Uterus (tissue), 2 donors: ENCODE data around the gene AUH.

Experiments
- CTCF ChIP-seq, 4 experiments: fragments of 200-600 bp in 2 of 4; fragments of 450-650 bp in 2 of 4; sonication (generic) in 2 of 4; IDR thresholded peaks; one replicate each; pipeline ENCODE4 v1.5.1; 2016 to 2019; ENCODE audit warnings: antibody characterized with exemption in 4 of 4, mild to moderate bottlenecking in 2 of 4, moderate library complexity in 1 of 4
- POLR2A ChIP-seq, 2 donors: fragments of 450-650 bp; IDR thresholded peaks; one replicate each; pipeline ENCODE4 v1.6.1; 2016; ENCODE audit warnings: antibody characterized with exemption in 2 of 2, mild to moderate bottlenecking in 1 of 2, moderate library complexity in 1 of 2

GRCh38 chr9:91221332-91221731, 140.4 kb downstream of the AUH start:
- no peak for TF ChIP-seq CTCF (IDR thresholded peaks at IDR 0.05)
- no peak for TF ChIP-seq POLR2A (IDR thresholded peaks at IDR 0.05)
